ENCODE results near the gene CEACAM1. TPM values are rescaled to one million over a fixed set of nuclear protein-coding genes. Genes with fewer than 3 reads are reported as not detected.
"Not testable (repeated sequence)": the region's sequence is repeated elsewhere in the genome, so short reads cannot be mapped to it uniquely, and the experiment has no call there.

The CEACAM1 gene
- total RNA-seq, 1 experiment from 2014 or later, result 0.56 TPM

DNA sequence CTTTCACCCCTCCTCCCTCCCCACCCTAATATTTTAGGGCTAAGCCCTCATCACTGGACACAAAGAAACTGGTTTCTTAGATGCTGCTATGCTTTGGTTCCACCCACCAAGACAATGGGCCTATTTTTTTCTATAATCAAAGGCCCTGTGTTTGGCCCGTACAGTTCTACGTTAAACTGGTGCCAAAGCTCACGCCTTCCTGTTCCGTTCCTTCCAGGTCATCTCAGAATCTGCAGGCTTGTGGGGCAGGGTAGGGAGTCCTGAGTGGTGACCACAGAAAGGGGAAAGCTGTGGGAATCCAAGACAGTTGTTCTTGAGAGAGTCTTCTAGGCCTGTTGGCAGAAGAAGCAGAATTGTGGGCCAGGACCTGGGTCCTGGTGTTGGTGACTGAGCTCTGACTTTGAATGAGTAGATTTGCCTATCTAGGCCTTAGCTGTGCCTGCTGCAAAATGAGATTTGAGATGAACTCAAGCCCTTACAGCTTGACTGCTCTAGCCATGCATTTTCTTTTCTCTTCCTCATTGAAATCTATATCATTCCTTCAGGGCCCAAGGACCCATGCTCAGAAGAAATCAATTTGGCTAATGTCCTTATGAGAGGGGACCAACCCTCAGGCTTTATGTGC lies 66.5 kb downstream of the CEACAM1 start:
- ChIA-PET POLR2A (no interaction called here), CTCF (interaction anchor here (0.6 to 1.4 kb wide), 4 partner anchors 10 to 1880 kb away, joined by 3 to 7 read pairs (median 4); no protein-coding TSS in a partner anchor)
- no TSS peak for BruUV-seq (replicated peaks)
- no peak for DNase-seq (ENCODE audit: unreplicated experiment)
- TF ChIP-seq, protein P1, sequence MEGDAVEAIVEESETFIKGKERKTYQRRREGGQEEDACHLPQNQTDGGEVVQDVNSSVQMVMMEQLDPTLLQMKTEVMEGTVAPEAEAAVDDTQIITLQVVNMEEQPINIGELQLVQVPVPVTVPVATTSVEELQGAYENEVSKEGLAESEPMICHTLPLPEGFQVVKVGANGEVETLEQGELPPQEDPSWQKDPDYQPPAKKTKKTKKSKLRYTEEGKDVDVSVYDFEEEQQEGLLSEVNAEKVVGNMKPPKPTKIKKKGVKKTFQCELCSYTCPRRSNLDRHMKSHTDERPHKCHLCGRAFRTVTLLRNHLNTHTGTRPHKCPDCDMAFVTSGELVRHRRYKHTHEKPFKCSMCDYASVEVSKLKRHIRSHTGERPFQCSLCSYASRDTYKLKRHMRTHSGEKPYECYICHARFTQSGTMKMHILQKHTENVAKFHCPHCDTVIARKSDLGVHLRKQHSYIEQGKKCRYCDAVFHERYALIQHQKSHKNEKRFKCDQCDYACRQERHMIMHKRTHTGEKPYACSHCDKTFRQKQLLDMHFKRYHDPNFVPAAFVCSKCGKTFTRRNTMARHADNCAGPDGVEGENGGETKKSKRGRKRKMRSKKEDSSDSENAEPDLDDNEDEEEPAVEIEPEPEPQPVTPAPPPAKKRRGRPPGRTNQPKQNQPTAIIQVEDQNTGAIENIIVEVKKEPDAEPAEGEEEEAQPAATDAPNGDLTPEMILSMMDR (IDR thresholded peaks at IDR 0.05; ENCODE audit: unreplicated experiment), result no peak
- Mint-ChIP-seq H3K4me1 (ENCODE audit: insufficient read depth, unreplicated experiment) (no peaks in the 10 kb centered on the region), H3K27ac (ENCODE audit: low read depth, unreplicated experiment) (no peak overlapping the region), H3K4me3 (ENCODE audit: unreplicated experiment) (no peak overlapping the region), H3K9me3 (ENCODE audit: unreplicated experiment) (no peaks in the 10 kb centered on the region), H3K36me3 (ENCODE audit: insufficient read depth, unreplicated experiment) (no peaks in the 10 kb centered on the region), H3K27me3 (ENCODE audit: insufficient read depth, unreplicated experiment) (no peaks in the 10 kb centered on the region)
- intact Hi-C loops (cut with micrococcal nuclease), result no loop called here

DNA sequence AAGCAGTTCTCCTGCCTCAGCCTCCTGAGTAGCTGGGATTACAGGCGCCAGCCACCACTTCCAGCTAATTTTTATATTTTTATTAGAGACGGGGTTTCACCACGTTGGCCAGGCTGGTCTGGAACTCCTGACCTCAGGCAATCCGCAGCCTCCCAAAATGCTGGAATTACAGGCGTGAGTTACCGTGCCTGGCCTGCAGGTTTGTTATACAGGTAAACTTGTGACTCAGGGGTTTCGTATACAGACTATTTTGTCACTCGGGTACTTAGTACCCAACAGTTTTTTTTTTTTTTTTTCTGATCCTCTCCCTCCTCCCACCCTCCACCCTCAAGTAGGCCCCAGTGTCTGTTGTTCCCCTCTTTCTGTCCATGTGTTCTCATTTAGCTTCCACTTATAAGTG lies 67.0 kb downstream of the CEACAM1 start:
- DNase-seq (ENCODE audit: unreplicated experiment); H3K9me3 Mint-ChIP-seq (ENCODE audit: unreplicated experiment); H3K36me3 Mint-ChIP-seq (ENCODE audit: insufficient read depth, unreplicated experiment); H3K27me3 Mint-ChIP-seq (ENCODE audit: insufficient read depth, unreplicated experiment); H3K4me1 Mint-ChIP-seq (ENCODE audit: insufficient read depth, unreplicated experiment); H3K4me3 Mint-ChIP-seq (ENCODE audit: unreplicated experiment); POLR2A ChIA-PET; BruUV-seq (replicated peaks); intact Hi-C loops (cut with micrococcal nuclease); H3K27ac Mint-ChIP-seq (ENCODE audit: low read depth, unreplicated experiment): not testable (repeated sequence)
- CTCF ChIA-PET, result interaction anchor here (1.4 kb wide), 1 partner anchor 11 kb away, joined by 6 read pairs; no protein-coding TSS in a partner anchor

GRCh38 chr19:42459926-42460325 lies 68.4 kb downstream of the CEACAM1 start:
- intact Hi-C loops (cut with micrococcal nuclease), result no loop called here
- CTCF ChIA-PET, result interaction anchor here (0.9 to 1.3 kb wide), 3 partner anchors 10 to 748 kb away, joined by 4 read pairs; no protein-coding TSS in a partner anchor
- Mint-ChIP-seq H3K27me3 (ENCODE audit: insufficient read depth, unreplicated experiment) (no peaks in the 10 kb centered on the region), H3K27ac (ENCODE audit: low read depth, unreplicated experiment) (no peak overlapping the region), H3K9me3 (ENCODE audit: unreplicated experiment) (no peaks in the 10 kb centered on the region), H3K4me1 (ENCODE audit: insufficient read depth, unreplicated experiment) (peaks cover 7% of the 10 kb centered on the region), H3K4me3 (ENCODE audit: unreplicated experiment) (no peak overlapping the region), H3K36me3 (ENCODE audit: insufficient read depth, unreplicated experiment) (no peaks in the 10 kb centered on the region)
- TF ChIP-seq, protein P1 (IDR thresholded peaks at IDR 0.05; ENCODE audit: unreplicated experiment), result no peak
- no peak for DNase-seq (ENCODE audit: unreplicated experiment)
- POLR2A ChIA-PET, result no interaction called here
- no TSS peak for BruUV-seq (replicated peaks)

Other genes with a start within 250 kb of the CEACAM1 start
- gene PRR19, start 226.3 kb downstream of the CEACAM1 start, total RNA-seq (2022), result 0.30 and 0.64 TPM in 2 replicates
- 9.5 and 30.6 TPM in 2 replicates for gene PAFAH1B3, start 225.9 kb downstream of the CEACAM1 start, total RNA-seq (2022)
- not detected in 2 replicates for gene TMEM145, start 215.2 kb downstream of the CEACAM1 start, total RNA-seq (2022)
- gene MEGF8, start 202.8 kb downstream of the CEACAM1 start, total RNA-seq (2022), result 13.0 and 20.6 TPM in 2 replicates
- gene CNFN, start 138.2 kb downstream of the CEACAM1 start, total RNA-seq (2022), result 0.89 and 1.6 TPM in 2 replicates
- 8.6 and 11.7 TPM in 2 replicates for gene LIPE, start 101.1 kb downstream of the CEACAM1 start, total RNA-seq (2022)
- not detected in 2 replicates for gene CXCL17, start 85.5 kb downstream of the CEACAM1 start, total RNA-seq (2022)
- gene CEACAM8, start 66.4 kb upstream of the CEACAM1 start, total RNA-seq (2022), result not detected in 2 replicates
- not detected in 2 replicates for gene PSG3, start 212.0 kb upstream of the CEACAM1 start, total RNA-seq (2022)
- gene PSG8, start 237.2 kb upstream of the CEACAM1 start, total RNA-seq (2022), result not detected in 2 replicates

Measured in MCF 10A (cell line).